Measurements from ENCODE around the gene FXR1. TPM values are rescaled to one million over a fixed set of nuclear protein-coding genes. Genes with fewer than 3 reads are reported as not detected.

FXR1 gene
- total and polyA plus RNA-seq, 2 of the 13 experiments (the other 11 are each of a cell fraction or from before 2014, with no cell fraction given), result 104 to 132 TPM

DNA sequence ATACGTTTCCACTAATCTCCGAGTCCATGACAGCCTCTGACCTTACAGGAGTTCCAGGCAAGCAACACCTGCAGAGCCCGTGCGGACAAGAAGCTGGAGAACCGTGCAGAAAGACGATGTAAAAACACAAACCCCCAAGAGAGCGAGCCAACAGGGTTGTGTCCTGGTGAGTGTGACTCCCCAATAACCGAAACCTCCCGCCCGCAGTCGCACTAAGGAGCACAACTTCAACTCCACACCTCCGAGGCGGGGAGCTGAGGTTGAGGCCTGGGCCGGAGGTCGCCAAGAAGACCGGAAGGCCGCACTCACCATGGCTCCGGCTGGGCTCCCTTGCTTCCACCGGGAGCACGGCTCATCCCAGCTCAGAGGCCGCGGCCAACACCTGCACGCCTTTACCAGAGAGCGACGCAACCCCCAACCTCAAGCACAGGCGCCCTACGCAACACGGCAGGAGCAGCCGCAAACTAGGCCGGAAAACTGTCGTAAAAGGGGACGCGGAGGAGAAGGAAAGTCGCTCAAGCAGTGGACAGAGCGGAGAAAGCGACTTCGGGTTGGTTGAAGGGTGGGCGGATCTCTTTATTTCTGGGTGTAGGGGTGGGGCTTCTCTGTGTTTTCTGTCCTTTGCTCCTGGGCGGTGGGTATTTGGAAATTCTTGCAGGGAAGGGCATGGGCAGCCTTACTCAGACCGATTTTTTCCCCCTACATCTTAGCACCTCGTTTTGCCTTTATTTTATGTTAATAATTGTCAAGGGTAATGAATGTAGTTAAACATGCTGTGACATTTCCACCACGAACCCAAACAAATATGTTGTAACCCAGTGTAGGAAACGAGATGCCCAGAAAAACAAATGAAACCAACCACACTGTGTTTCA, 77.1 kb downstream of the FXR1 start, which contains the start of gene DNAJC19 (continued):
- TF ChIP-seq, protein P1, sequence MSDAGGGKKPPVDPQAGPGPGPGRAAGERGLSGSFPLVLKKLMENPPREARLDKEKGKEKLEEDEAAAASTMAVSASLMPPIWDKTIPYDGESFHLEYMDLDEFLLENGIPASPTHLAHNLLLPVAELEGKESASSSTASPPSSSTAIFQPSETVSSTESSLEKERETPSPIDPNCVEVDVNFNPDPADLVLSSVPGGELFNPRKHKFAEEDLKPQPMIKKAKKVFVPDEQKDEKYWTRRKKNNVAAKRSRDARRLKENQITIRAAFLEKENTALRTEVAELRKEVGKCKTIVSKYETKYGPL (CRISPR knock-in tag; IDR thresholded peaks at IDR 0.05), result 0 out of 2 replicates have a peak, but pooled peaks have one; percentile 63
- TF ChIP-seq SETDB1 (CRISPR knock-in tag; IDR thresholded peaks at IDR 0.05; ENCODE audit: borderline replicate concordance) (no peak), ZNF10 (CRISPR knock-in tag; IDR thresholded peaks at IDR 0.05; ENCODE audit: borderline replicate concordance, low read depth) (no peak), KDM3A (CRISPR knock-in tag; IDR thresholded peaks at IDR 0.05; ENCODE audit: low read depth) (no peak), NFKBIZ (CRISPR knock-in tag; IDR thresholded peaks at IDR 0.05) (no peak; the same call in 1 of the 2 replicates), IKZF1 (IDR thresholded peaks at IDR 0.05) (no peak), ASH2L (IDR thresholded peaks at IDR 0.05; ENCODE audit: insufficient read length, low read depth, low read length) (peak; percentile 85), ZKSCAN1 (IDR thresholded peaks at IDR 0.05; ENCODE audit: low read length) (no peak), ZNF672 (CRISPR knock-in tag; IDR thresholded peaks at IDR 0.05) (no peak), CBX5 (CRISPR knock-in tag; IDR thresholded peaks at IDR 0.05; ENCODE audit: borderline replicate concordance) (no peak; the same call in 1 of the 2 replicates), ZNF101 (CRISPR knock-in tag; IDR thresholded peaks at IDR 0.05; ENCODE audit: borderline replicate concordance, low read depth) (no peak), RAD21 (CRISPR knock-in tag; IDR thresholded peaks at IDR 0.05) (no peak; the same call in 1 of the 2 replicates), ZNF549 (CRISPR knock-in tag; IDR thresholded peaks at IDR 0.05) (no peak)
- TF ChIP-seq, protein P2, sequence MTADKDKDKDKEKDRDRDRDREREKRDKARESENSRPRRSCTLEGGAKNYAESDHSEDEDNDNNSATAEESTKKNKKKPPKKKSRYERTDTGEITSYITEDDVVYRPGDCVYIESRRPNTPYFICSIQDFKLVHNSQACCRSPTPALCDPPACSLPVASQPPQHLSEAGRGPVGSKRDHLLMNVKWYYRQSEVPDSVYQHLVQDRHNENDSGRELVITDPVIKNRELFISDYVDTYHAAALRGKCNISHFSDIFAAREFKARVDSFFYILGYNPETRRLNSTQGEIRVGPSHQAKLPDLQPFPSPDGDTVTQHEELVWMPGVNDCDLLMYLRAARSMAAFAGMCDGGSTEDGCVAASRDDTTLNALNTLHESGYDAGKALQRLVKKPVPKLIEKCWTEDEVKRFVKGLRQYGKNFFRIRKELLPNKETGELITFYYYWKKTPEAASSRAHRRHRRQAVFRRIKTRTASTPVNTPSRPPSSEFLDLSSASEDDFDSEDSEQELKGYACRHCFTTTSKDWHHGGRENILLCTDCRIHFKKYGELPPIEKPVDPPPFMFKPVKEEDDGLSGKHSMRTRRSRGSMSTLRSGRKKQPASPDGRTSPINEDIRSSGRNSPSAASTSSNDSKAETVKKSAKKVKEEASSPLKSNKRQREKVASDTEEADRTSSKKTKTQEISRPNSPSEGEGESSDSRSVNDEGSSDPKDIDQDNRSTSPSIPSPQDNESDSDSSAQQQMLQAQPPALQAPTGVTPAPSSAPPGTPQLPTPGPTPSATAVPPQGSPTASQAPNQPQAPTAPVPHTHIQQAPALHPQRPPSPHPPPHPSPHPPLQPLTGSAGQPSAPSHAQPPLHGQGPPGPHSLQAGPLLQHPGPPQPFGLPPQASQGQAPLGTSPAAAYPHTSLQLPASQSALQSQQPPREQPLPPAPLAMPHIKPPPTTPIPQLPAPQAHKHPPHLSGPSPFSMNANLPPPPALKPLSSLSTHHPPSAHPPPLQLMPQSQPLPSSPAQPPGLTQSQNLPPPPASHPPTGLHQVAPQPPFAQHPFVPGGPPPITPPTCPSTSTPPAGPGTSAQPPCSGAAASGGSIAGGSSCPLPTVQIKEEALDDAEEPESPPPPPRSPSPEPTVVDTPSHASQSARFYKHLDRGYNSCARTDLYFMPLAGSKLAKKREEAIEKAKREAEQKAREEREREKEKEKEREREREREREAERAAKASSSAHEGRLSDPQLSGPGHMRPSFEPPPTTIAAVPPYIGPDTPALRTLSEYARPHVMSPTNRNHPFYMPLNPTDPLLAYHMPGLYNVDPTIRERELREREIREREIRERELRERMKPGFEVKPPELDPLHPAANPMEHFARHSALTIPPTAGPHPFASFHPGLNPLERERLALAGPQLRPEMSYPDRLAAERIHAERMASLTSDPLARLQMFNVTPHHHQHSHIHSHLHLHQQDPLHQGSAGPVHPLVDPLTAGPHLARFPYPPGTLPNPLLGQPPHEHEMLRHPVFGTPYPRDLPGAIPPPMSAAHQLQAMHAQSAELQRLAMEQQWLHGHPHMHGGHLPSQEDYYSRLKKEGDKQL (CRISPR knock-in tag; IDR thresholded peaks at IDR 0.05; ENCODE audit: low read depth), result peak; percentile 57; the same call in 1 of the 2 replicates
- TF ChIP-seq, protein P3, sequence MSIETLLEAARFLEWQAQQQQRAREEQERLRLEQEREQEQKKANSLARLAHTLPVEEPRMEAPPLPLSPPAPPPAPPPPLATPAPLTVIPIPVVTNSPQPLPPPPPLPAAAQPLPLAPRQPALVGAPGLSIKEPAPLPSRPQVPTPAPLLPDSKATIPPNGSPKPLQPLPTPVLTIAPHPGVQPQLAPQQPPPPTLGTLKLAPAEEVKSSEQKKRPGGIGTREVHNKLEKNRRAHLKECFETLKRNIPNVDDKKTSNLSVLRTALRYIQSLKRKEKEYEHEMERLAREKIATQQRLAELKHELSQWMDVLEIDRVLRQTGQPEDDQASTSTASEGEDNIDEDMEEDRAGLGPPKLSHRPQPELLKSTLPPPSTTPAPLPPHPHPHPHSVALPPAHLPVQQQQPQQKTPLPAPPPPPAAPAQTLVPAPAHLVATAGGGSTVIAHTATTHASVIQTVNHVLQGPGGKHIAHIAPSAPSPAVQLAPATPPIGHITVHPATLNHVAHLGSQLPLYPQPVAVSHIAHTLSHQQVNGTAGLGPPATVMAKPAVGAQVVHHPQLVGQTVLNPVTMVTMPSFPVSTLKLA (IDR thresholded peaks at IDR 0.05), result peak; percentile 57
- TF ChIP-seq, protein P4, sequence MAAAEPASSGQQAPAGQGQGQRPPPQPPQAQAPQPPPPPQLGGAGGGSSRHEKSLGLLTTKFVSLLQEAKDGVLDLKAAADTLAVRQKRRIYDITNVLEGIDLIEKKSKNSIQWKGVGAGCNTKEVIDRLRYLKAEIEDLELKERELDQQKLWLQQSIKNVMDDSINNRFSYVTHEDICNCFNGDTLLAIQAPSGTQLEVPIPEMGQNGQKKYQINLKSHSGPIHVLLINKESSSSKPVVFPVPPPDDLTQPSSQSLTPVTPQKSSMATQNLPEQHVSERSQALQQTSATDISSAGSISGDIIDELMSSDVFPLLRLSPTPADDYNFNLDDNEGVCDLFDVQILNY (CRISPR knock-in tag; conservative IDR thresholded peaks at IDR 0.05), result peak; percentile 44; the same call in 1 of the 2 replicates
- TF ChIP-seq, protein P5, sequence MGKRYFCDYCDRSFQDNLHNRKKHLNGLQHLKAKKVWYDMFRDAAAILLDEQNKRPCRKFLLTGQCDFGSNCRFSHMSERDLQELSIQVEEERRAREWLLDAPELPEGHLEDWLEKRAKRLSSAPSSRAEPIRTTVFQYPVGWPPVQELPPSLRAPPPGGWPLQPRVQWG (CRISPR knock-in tag; IDR thresholded peaks at IDR 0.05; ENCODE audit: borderline replicate concordance, low read depth), result no peak
- TF ChIP-seq, protein P6, sequence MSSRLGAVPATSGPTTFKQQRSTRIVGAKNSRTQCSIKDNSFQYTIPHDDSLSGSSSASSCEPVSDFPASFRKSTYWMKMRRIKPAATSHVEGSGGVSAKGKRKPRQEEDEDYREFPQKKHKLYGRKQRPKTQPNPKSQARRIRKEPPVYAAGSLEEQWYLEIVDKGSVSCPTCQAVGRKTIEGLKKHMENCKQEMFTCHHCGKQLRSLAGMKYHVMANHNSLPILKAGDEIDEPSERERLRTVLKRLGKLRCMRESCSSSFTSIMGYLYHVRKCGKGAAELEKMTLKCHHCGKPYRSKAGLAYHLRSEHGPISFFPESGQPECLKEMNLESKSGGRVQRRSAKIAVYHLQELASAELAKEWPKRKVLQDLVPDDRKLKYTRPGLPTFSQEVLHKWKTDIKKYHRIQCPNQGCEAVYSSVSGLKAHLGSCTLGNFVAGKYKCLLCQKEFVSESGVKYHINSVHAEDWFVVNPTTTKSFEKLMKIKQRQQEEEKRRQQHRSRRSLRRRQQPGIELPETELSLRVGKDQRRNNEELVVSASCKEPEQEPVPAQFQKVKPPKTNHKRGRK (CRISPR knock-in tag; IDR thresholded peaks at IDR 0.05), result no peak
